HL-60 (cell line): ENCODE results near the gene B3GNT9.

Source experiments
- GABPA ChIP-seq: IDR thresholded peaks from 2 replicates; pipeline ENCODE4 v1.6.1; 2012; ENCODE audit warnings: low read depth
- POLR2AphosphoS5 ChIP-seq: IDR thresholded peaks from 2 replicates; pipeline ENCODE4 v1.6.1; 2012; ENCODE audit warnings: low read depth
- SPI1 ChIP-seq: IDR thresholded peaks from 2 replicates; pipeline ENCODE4 v1.6.1; 2012; ENCODE audit warnings: low read depth, mild to moderate bottlenecking, borderline replicate concordance
- TF ChIP-seq, protein P1 (sequence below): IDR thresholded peaks from one replicate; pipeline ENCODE4 v1.5.1; 2011; ENCODE audit warnings: low read length, control low read depth, inconsistent platforms; ENCODE audit not compliant: insufficient read depth
- TF ChIP-seq, protein P2 (sequence below): IDR thresholded peaks from 2 replicates; pipeline ENCODE4 v1.6.1; 2012; ENCODE audit warnings: low read depth; ENCODE audit not compliant: insufficient replicate concordance

DNA sequence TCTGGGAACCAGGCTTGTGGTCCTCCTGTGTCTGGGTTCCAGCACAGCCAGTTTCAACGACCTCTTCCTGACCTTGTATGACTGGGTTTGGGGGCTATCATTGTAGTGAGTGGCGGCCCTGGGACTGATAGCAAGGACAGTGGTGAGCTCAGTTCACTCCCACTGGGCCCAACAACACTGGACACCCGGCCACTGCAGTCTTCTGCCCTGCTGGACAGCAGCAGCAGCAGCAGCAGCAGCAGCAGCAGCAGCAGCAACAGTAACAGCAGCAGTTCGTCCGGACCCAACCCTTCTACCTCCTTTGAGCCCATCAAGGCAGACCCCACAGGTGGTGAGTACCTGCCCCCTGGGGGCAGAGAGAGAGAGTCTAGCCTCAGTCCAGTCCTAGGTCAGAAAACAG is 44.9 kb upstream of the B3GNT9 start:
- TF ChIP-seq, protein P1, sequence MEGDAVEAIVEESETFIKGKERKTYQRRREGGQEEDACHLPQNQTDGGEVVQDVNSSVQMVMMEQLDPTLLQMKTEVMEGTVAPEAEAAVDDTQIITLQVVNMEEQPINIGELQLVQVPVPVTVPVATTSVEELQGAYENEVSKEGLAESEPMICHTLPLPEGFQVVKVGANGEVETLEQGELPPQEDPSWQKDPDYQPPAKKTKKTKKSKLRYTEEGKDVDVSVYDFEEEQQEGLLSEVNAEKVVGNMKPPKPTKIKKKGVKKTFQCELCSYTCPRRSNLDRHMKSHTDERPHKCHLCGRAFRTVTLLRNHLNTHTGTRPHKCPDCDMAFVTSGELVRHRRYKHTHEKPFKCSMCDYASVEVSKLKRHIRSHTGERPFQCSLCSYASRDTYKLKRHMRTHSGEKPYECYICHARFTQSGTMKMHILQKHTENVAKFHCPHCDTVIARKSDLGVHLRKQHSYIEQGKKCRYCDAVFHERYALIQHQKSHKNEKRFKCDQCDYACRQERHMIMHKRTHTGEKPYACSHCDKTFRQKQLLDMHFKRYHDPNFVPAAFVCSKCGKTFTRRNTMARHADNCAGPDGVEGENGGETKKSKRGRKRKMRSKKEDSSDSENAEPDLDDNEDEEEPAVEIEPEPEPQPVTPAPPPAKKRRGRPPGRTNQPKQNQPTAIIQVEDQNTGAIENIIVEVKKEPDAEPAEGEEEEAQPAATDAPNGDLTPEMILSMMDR = no peak
- no peak for TF ChIP-seq GABPA
- TF ChIP-seq, protein P2, sequence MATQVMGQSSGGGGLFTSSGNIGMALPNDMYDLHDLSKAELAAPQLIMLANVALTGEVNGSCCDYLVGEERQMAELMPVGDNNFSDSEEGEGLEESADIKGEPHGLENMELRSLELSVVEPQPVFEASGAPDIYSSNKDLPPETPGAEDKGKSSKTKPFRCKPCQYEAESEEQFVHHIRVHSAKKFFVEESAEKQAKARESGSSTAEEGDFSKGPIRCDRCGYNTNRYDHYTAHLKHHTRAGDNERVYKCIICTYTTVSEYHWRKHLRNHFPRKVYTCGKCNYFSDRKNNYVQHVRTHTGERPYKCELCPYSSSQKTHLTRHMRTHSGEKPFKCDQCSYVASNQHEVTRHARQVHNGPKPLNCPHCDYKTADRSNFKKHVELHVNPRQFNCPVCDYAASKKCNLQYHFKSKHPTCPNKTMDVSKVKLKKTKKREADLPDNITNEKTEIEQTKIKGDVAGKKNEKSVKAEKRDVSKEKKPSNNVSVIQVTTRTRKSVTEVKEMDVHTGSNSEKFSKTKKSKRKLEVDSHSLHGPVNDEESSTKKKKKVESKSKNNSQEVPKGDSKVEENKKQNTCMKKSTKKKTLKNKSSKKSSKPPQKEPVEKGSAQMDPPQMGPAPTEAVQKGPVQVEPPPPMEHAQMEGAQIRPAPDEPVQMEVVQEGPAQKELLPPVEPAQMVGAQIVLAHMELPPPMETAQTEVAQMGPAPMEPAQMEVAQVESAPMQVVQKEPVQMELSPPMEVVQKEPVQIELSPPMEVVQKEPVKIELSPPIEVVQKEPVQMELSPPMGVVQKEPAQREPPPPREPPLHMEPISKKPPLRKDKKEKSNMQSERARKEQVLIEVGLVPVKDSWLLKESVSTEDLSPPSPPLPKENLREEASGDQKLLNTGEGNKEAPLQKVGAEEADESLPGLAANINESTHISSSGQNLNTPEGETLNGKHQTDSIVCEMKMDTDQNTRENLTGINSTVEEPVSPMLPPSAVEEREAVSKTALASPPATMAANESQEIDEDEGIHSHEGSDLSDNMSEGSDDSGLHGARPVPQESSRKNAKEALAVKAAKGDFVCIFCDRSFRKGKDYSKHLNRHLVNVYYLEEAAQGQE = no peak
- TF ChIP-seq POLR2AphosphoS5 = no peak
- TF ChIP-seq SPI1 = no peak
